NCI-H1694 treated with DMSO at 0.1 percent for 48 hours (cell line): ENCODE results near the gene CDK18.
"Not testable (repeated sequence)": the region's sequence is repeated elsewhere in the genome, so short reads cannot be mapped to it uniquely, and the experiment has no call there.

Experiments used
- DNase-seq: peaks from one replicate; lab custom pipeline; 2025; lab: John Stamatoyannopoulos, UW

The CDK18 gene

DNA sequence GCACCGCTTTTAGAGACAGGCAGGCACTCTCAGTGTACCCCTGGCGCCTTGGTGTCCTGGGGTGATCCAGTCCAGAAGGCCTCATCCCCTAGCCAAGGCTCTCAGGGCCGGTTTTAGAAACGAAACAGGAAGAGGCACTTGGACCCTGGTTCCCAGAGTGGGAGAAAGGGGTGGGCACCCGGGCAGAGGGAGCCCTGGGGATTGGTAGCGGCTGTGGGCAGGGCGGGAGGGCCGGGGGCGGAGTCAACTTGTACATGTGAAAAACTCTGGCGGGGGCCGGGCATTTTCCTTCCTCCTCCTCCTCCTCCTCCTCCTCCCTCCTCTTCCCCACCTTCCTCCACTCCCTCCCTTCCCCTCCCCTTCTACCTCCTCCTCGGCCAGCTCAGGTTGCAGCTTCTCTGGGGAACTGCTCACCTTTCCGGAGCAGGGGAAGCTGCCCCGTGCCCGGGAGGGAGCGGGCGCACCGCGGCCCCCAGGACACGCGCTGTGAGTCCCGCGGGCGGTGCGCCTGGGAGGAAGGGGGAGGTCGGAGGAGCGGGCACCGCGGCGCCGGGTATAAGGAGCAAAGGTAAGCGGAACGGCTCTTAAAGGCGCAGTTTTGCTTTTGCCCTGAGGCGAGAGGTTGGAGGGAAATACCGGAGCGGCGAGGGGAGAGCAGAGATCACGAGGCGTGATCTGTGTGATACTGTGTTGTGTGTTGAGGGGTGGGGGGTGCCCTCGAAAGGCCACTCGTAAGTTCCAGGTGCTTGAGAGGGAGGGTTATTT, at the start of gene CDK18:
Gene CDK18 (plus strand): TSS at position 359 of the 765 bp plus-strand sequence. CDS start 18,499 bp downstream, outside the sequence.
- peak; percentile 31 for DNase-seq

DNA sequence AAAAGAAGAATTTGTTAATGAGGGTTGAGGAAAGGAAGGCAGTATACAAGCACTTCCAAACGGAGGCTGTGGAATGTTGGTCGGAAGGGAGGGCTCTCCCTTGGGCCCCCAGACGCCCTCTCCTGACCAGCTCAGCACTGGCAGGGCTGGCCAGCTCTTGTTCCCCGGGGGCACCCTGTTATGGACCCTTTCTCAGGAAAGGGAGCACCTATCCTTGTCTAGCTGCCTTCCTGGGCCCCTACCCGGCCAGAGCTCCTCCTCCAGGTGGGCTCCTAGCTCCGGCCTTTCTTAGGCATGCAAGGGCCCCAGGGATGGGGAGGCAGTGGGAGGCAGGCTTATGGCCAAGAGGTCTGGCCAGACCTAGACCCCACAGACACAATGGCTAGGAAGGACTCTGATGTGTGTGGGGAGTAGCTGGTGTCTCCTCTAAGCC, 49.5 kb upstream of the CDK18 start:
- no peak for DNase-seq

DNA sequence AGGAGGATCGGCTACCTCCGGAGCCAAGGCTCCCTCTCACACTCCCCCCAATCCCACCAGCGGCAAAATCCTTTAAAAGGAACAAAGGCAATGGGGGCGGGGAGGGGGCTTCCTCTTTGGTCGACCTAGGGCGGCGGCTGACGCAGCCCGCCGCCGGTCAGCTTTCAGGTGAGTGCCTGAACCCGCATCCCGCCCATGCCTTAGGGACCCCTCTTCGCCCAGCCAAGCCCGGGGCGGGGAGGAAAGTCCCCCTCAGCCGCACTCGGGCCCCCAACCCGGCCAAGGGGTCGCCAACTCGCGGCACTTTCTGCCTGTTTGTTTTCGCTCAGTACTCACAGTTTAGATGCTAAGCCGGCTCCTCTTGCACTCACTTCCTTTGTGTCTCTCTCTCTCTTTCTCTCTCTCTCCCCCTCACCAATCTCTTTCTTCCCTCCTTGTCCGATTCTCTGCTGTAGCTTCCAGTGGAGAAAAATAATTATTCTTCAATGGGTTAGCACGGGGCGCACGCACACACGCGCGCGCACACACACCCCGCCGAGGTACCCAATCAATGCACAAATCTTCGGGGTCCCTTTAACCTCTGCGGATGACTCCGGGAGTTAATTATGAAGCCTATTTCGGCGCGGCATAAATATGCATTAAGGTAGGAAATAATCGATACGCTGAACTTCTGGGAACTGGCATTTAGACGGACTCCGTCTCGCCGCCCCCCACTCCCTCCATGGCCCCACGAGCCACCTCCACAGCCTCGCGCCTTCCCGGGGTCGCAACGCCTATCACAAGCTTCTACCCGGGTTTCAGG, 48.7 kb upstream of the CDK18 start, which contains the start of gene BLACAT1:
Gene BLACAT1 (minus strand): TSS at position 465 of the 802 bp plus-strand sequence.
- DNase-seq, result no peak

DNA sequence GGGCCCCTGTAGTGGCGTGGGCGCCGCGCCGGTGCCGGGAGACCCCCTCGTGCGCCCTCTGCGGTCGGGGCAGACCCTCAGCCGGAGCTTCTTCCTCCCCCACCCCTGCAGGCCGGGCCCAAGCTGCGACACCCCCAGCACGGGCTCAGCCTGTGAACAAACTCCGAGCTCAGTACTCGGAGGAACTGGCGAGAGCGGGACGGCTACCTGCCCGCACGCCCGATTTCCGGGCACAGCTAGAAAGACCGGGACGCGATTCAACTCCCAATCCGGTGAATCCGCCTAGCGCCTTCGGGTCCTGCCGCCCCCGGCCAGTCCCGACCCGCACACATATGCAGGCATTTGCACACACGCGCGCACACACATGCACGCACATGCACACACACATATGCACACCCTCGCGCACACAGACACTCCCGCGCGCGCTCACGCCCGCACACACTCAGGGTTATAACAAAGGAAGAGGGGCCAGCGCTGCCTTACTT, 48.0 kb upstream of the CDK18 start:
- no peak for DNase-seq

DNA sequence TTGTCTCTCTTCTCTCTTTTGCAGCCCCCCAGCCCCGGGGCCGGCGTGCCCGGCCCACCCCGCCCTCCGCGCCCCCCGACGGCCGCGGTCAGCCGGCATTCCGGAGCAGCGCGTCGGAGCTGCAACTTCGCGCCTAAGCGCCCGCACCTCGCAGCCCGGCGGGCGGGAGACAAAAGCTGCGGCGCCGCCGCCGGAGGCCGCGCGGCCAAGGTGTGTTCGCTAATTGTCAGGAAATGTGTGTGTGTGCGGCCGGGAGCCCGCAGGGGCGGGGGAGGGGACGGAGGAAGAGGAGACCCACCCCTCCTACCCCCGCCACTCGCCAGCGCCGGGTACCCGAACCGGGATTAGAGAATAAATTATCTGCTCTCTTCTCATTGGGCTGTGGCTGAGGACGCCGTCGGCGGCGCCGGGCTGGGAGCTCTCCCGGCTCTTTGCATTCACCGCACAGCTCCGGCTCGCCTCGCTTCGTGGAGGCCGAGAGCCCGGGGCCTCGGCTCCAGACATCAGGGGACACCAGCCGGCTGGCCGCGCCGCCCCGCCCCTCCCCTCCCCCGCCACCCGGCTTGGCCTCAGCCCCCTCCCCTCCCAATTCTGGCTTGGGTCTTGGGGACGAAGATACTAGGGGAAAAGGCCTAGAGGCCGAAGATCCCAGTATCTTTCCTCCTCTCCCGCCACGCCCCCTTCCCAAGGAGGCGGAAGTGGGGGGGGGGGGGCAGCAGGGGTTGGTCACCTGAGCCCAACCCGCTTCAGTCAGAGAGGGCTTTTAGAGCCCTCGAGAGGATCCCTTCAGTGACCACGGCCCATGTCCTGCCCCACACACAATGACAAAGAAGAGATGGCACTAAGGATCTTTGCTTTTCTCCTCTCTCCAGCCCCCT, 47.4 kb upstream of the CDK18 start:
- no peak for DNase-seq

DNA sequence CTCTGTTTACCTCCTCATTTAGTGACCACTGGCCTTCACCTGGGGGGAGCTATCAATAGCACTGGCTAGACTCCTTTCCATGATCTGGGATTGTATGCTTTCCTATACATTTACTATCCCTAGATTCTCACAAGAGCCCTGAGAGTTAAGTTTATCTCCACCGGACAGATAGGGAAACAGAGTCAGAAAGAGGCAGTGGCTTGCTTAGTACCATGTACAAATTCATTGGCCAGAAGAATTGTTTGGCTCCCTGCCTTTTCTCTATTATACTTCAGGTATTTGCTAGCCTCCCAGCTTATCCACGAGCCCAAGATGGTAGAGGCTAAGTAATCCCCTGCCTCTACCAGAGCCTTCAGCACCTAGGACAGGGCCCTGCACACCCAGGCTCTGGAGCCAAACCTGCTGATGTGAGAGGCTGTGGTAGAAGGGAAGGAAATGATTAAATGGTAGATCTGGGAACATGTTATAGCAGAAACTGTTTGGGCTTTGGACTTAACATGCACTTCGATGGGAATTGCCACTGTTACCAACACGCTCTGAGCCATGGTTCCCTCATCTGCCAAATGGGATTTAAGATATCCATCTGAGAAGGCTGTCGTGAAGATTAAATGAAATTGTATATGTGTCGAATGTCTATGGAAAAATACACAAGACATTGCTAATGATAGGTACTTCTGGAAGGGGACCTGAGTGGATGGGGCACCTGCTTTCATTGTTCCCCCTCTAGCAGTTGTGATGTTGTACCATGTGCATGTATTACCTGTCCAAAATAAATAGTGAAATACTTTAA, 45.5 kb upstream of the CDK18 start:
- no peak for DNase-seq

DNA sequence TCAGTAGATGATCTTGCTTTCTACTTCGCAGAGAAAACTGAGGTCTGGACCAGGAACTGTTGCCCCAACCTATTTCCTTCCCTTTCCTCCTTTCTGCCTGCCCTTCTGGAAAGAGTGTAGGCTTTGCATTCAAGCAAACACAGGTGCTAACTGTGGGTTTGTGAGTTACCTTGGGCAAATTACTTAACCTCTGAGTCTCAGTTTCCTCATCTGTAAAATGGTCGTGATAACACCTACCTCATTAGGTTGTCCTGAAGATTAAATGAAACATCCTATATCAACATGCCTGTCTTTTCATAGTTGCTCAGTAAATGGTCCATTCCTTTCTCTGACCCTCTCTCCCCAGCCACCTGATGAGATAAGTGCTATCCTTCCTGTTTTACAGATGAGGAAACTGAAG, 39.1 kb upstream of the CDK18 start:
- DNase-seq, result no peak

DNA sequence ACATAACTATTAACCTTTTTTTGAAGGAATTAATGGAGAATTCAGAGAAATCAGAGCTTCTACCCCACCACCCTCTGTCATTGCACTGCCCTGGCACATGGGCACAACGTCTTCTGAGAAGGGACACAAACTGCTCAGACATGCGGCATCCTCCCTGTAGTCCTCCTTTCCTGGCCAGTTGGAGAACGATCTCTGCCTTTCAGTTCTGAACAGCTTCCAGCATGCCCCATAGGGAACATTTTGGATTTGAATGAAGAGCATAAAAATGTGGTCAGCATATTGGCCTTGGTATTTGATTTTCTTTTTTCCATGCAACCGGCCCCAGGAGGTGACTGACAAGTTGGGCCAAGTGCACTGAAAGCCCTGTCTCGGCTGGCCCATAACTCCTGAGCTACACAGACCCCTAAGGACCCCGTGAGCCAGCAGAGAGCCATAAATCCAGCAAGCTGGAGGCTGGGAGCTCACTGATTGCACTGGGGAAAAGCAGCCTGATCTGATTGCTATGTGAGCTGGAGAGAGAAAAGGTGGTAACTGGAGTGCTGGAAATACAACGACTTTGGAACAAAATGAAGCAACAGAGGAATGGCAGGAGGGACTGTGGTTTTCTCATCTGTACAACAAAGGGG, 37.8 kb upstream of the CDK18 start:
- DNase-seq, result no peak

DNA sequence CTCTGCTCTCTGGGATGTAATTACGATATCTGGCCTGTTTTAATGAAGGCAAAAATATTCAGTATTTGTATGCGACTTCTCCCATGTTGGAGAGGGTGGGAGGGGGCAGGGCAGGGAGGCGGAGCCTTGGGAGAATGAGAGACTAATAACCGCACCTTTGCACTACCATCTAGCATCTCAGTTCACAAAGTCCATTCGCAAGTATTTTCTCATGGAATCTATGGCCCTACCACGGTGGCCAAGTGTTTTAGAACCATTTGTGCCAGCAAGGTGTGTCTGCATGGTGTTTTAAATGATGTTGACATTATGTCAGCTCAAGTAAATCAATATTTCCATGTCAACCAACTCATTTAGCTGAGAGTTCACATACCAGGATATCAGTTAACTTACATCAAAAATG, 34.3 kb upstream of the CDK18 start:
- no peak for DNase-seq

DNA sequence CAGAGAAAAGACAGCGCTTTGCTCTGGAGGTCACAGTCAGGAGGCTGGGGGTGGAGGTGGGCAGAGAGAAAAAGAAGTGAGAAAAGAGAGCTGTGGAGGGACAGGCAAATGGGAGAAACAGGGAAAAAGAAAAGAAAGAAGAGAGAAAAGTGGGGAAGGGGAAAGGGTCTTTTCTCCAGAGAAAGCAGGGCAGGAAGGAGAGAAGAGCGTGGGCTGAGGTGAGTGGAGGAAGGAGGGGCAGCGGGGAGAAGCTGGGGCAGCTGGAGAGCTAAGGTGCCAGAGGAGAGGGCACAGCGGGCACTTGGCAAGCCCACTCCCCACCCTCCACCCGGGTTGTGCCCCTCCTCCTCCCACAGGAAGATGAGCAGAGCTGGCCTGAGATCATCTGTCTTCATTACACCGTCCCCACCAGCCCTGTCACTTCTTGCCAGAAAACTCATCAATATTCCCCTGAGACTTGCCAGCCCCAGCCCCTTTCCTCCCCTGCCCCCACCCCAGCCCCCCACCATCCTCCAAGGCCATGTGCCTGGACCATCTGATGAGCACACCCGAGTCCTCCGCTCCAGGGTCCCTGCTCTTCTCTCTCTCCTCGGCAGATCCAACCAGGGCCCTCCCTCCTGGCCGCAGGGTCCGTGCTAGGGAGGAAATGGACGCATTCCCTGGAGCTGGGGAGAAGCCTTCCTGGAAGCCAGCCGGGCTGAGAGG, 31.6 kb upstream of the CDK18 start:
- DNase-seq, result no peak

DNA sequence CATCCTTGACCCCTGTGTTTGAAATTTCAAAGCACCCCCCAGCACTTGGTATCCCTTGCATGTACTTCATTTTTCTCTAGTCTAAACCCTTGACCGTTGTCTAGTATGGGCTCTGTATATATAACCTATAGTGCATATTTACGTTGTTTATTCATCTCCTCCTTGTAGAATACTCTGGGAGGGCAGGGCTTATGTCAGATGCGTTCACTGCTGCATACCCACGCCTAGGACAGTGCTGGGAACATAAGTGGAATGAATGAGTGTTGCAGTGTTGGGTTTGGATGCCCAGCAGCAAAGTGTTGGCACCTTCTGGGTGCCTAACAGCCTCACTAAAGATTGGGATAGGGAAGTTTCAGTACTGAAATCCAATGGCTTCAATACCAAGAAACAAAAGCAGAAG, 31.0 kb upstream of the CDK18 start:
- DNase-seq, result no peak

DNA sequence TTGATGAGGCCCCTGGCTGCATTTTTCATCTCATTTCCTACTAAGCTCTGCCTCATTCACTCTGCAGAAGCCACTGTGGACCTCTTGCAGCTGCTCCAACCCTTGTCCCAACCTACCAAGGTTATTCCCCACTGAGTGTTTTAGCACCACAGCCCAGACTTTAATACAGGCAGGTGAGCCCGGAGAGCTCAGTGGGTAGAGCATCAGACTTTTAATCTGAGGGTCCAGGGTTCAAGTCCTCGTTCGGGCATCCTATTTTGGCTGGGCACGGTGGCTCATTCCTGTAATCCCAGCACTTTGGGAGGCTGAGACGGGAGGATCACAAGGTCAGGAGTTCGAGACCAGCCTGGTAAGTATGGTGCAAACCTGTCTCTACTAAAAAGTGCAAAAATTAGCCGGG, 30.5 kb upstream of the CDK18 start:
- DNase-seq, result no peak

DNA sequence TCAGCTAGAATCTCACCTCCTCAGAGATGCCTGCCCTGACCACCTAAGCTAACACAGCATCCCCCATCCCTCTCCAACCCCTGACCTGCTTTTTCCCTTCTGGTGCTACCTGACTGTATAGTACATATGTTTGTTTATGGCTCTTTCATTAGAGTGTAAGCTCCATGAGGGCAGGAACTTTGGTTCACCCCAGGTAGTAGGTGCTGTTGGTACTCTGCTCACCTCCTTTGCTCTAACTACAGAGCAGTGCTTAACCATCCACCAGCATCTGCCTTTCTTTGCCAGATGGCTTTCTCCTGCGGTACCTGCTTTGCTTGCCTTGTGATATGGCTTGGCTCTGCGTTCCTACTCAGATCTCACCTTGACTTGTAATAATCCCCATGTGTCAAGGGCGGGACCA, 29.9 kb upstream of the CDK18 start:
- DNase-seq, result no peak

DNA sequence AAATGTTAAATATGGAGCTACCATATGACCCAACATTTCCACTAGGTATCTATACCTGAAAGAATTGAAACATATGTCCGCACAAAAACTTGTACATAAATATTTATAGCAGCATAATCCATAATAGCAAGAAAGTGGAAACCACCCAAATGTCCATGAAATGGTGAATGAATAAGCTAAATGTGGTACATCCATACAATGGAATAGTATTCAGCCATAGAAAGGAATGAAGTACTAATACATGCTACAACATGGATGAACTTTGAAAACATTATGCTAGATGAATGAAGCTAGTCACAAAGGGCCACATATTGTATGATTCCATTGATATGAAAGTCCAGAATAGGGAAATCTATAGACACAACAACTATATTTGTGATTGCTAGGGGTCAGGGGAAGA, 28.6 kb upstream of the CDK18 start:
- DNase-seq, result no peak

DNA sequence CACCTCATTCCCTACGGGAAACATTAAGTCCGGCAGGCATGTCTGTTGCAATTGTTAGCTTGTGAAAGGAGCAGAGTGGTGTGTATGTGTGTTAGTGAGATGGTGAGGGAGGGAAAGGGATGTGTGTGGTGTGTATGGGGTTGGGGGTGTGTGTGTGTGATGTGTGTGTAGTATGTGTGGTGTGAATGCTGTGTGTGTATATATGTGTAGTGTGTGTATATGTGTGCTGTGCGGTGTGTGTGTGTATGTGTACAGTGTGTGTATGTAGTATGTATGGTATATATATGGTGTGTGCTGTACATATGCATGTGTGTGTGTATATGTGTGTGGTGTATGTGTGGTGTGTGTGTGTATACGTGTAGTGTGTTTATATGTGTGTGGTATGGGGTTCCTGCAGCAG, 27.8 kb upstream of the CDK18 start:
- no peak for DNase-seq

DNA sequence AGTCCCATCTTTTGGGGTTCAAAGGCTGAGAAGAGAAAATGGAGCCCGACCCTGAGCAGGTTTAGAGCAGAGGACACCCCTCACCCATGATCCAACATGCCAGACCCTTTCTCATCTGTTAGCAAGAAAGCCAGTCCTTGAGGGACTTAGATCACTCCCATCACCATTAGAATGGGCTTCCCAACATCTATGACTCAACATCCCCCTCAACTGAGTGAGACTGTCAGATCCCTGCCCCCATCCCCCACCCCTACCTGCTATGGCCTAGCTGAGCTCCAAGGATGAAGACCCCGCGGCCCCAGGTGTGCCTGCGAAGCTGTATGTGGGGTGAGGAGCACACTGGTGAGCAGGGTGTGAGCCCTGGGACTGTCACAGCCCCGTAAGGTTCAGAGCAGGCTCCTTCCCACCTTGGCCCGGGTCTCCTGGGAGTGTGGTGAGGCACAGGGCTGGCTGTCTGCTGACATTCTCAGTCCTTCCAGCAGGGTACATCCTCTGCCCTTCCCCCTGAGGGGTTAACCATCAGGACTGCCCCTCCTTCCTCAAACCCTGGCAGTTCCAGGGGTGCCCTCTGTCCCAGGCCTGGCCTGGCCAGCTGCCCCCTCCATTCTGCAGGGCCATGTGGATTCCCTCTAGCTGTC, 27.2 kb upstream of the CDK18 start:
- no peak for DNase-seq

DNA sequence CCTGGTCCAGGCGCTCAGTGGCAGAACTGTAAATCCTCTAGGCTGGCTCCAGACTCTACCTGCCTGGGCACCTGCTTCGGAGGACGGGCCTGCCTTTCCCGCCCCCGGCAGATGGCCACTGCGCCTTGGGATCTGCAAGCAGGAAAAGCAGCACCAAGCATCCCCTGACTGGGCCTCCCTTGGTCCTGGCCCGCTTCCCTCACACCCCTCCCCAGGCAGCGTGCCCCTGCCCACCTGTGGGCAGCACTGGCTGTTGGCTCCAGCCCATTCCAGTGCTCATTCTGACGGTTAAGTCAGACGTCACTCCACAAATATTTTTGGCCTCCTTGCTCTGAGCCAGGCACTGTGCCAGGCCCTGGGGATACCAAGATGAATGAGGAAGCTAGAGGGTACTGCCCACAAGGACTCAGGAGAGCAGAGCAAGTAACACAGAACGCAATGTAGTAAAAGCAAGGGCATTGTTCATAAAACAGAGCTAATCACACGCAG, 26.7 kb upstream of the CDK18 start:
- DNase-seq, result no peak

DNA sequence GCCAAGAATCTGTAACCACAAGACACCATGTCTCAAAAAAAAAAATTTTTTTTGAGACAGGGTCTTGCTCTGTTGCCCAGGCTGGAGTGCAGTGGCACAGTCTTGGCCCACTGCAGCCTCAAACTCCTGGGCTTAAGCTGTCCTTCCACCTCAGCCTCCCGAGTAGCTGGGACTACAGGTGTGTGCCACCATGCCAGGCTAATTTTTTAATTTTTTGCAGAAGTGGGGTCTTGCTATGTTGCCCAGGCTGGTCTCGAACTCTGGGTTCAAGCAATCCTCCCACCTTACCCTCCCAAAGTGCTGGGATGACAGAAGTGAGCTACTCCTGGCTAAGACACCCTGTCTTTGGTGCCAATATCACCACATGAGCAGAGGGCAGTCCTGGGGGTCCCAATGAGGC, 25.5 kb upstream of the CDK18 start:
- not testable (repeated sequence) for DNase-seq

DNA sequence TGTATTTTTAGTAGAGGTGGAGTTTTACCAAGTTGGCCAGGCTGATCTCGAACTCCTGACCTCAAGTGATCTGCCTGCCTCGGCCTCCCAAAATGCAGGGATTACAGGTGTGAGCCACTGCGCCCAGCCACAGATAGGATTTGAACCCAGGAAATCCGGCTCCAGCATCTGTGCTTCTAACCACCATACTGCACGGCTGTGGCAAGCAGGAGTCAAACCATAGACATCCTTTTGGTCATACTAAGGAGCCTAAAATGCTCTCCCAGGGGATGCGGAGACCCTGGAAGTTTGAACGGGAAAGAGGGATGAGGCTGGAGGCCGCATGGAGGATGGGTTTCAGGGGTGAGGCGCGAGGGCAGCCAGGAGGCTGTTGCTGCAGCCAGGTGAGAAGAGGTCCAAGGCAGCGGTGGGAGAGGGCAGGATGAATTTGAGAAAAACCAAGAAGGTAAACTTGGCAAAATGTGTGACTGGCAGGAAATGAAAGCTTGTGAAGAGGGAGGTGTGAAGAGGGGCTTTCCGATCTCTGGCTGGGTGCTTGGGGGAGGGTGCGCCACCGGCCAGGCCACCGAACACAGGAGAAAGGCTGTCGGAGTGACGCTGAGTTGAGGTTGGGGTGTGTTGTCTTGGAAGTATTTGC, 24.0 kb upstream of the CDK18 start:
- DNase-seq, result no peak
